Measurements from ENCODE around the gene CAMK2B. TPM values are rescaled to one million over a fixed set of nuclear protein-coding genes. Genes with fewer than 3 reads are reported as not detected.

CAMK2B gene
- polyA plus RNA-seq, 1 donor: 1.7 TPM

- peak; percentile 67 for DNase-seq
Measured at GRCh38 chr7:44309271-44310091, 15.9 kb downstream of the CAMK2B start.

- no peak for DNase-seq
Measured at GRCh38 chr7:44308596-44309270, 16.7 kb downstream of the CAMK2B start.

- DNase-seq: no peak
Measured at GRCh38 chr7:44307905-44308595, 17.3 kb downstream of the CAMK2B start.

- peak; percentile 72 for DNase-seq
Measured at GRCh38 chr7:44307301-44307900, 18.0 kb downstream of the CAMK2B start.

- no peak for DNase-seq
Measured at GRCh38 chr7:44306606-44307005, 18.8 kb downstream of the CAMK2B start.

GRCh38 chr7:44305564-44306507 lies 19.6 kb downstream of the CAMK2B start:
- DNase-seq: no peak

- DNase-seq: no peak
Measured at GRCh38 chr7:44294325-44295069, 30.9 kb downstream of the CAMK2B start.

- no peak for DNase-seq
Measured at GRCh38 chr7:44293561-44294324, 31.7 kb downstream of the CAMK2B start.

- no peak for DNase-seq
Measured at GRCh38 chr7:44292876-44293560, 32.4 kb downstream of the CAMK2B start.

- DNase-seq: no peak
Measured at GRCh38 chr7:44292420-44292817, 33.0 kb downstream of the CAMK2B start.

GRCh38 chr7:44291733-44292419 lies 33.5 kb downstream of the CAMK2B start:
- no peak for DNase-seq

- peak; percentile 63 for DNase-seq
Measured at GRCh38 chr7:44291066-44291732, 34.2 kb downstream of the CAMK2B start.

- DNase-seq: peak; percentile 57
Measured at GRCh38 chr7:44290252-44290620, 35.2 kb downstream of the CAMK2B start.

GRCh38 chr7:44289341-44290251 lies 35.8 kb downstream of the CAMK2B start:
- DNase-seq: no peak

- DNase-seq: no peak
Measured at GRCh38 chr7:44288811-44289340, 36.5 kb downstream of the CAMK2B start.

- no peak for DNase-seq
Measured at GRCh38 chr7:44288381-44288685, 37.1 kb downstream of the CAMK2B start.
